Liver (tissue), 3 donors: ENCODE data around the gene PDE4D.

Experiments used
- EGR1 ChIP-seq, 2 donors: IDR thresholded peaks; 2 replicates each; pipeline ENCODE4 v1.6.1; 2016 to 2018; ENCODE audit warnings: antibody characterized with exemption in 2 of 2, low read depth in 2 of 2
- FOXA1 ChIP-seq: IDR thresholded peaks from 2 replicates; pipeline ENCODE4 v1.6.1; 2016; ENCODE audit warnings: antibody characterized with exemption
- HNF4A ChIP-seq, 2 donors: conservative IDR thresholded peaks; 2 replicates each; pipeline ENCODE4 v1.6.1; 2016; ENCODE audit warnings: antibody characterized with exemption in 2 of 2, mild to moderate bottlenecking in 2 of 2
- HNF4G ChIP-seq: IDR thresholded peaks from 2 replicates; pipeline ENCODE4 v1.6.1; 2016; ENCODE audit warnings: antibody characterized with exemption
- JUND ChIP-seq, 2 donors: IDR thresholded peaks; 2 replicates each; pipeline ENCODE4 v1.6.1; 2016; ENCODE audit warnings: antibody characterized with exemption in 2 of 2
- RAD21 ChIP-seq, 2 donors: IDR thresholded peaks; 2 replicates each; pipeline ENCODE4 v1.6.1; 2016; ENCODE audit warnings: antibody characterized with exemption in 2 of 2, mild to moderate bottlenecking in 2 of 2
- RXRA ChIP-seq, 2 donors: IDR thresholded peaks; 2 replicates each; pipeline ENCODE4 v1.6.1; 2017 to 2018; ENCODE audit warnings: antibody characterized with exemption in 2 of 2, mild to moderate bottlenecking in 1 of 2
- YY1 ChIP-seq: IDR thresholded peaks from 2 replicates; pipeline ENCODE4 v1.6.1; 2016; ENCODE audit warnings: antibody characterized with exemption, mild to moderate bottlenecking
- TF ChIP-seq, protein P1 (sequence below): fragments of 150-350 bp; IDR thresholded peaks from 2 replicates; pipeline ENCODE4 v1.5.1; 2017; ENCODE audit warnings: improper control_type of control experiment, low read depth, low read length; ENCODE audit not compliant: missing input control
- TF ChIP-seq, protein P2 (sequence below): IDR thresholded peaks from 2 replicates; pipeline ENCODE4 v1.6.1; 2016; ENCODE audit warnings: antibody characterized with exemption
- TF ChIP-seq, protein P3 (sequence below): IDR thresholded peaks from 2 replicates; pipeline ENCODE4 v1.6.1; 2016; ENCODE audit warnings: antibody characterized with exemption, mild to moderate bottlenecking
- TF ChIP-seq, protein P4 (sequence below): IDR thresholded peaks from 2 replicates; pipeline ENCODE4 v1.6.1; 2016; ENCODE audit warnings: antibody characterized with exemption
- TF ChIP-seq, protein P5 (sequence below): IDR thresholded peaks from 2 replicates; pipeline ENCODE4 v1.6.1; 2016; ENCODE audit warnings: antibody characterized with exemption
- donor health status: healthy.
- donor health status: healthy.

DNA sequence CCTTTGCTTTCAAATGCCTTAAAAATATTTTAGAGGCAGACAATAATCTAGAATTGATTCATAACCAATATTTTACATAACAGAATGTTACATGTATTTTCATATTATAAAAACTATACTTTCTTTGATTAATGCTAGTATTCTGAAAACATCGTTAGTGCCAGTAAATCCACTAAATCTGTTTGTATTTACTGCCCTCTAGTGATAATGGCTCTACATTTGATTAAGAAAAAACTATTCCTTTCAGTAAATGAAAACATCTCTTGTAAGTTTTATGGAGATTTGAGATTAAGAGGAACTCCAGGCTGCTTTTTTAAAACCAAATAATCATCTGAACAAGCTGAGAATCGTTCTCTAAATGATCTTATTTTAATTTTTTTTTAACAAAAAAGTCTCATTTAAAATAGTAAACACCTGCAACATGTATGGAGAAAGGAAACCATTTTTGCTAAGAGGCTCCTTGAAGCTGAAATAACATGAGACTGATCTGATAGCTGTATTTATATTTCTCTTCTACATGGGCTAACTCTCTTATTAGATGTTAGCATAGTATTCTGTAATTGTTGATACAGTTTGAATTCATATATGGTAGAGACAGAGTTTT, 886.0 kb downstream of the PDE4D start:
- TF ChIP-seq, protein P1, sequence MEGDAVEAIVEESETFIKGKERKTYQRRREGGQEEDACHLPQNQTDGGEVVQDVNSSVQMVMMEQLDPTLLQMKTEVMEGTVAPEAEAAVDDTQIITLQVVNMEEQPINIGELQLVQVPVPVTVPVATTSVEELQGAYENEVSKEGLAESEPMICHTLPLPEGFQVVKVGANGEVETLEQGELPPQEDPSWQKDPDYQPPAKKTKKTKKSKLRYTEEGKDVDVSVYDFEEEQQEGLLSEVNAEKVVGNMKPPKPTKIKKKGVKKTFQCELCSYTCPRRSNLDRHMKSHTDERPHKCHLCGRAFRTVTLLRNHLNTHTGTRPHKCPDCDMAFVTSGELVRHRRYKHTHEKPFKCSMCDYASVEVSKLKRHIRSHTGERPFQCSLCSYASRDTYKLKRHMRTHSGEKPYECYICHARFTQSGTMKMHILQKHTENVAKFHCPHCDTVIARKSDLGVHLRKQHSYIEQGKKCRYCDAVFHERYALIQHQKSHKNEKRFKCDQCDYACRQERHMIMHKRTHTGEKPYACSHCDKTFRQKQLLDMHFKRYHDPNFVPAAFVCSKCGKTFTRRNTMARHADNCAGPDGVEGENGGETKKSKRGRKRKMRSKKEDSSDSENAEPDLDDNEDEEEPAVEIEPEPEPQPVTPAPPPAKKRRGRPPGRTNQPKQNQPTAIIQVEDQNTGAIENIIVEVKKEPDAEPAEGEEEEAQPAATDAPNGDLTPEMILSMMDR, result peak; percentile 20
- no peak for TF ChIP-seq YY1
- TF ChIP-seq RXRA (IDR thresholded peaks at IDR 0.05), result no peak
- TF ChIP-seq EGR1 (IDR thresholded peaks at IDR 0.05; ENCODE audit: low read depth in 2 of 2), result no peak
- no peak for TF ChIP-seq HNF4G
- TF ChIP-seq RAD21 (IDR thresholded peaks at IDR 0.05), result peak; percentile 75 to 76
- TF ChIP-seq, protein P2, sequence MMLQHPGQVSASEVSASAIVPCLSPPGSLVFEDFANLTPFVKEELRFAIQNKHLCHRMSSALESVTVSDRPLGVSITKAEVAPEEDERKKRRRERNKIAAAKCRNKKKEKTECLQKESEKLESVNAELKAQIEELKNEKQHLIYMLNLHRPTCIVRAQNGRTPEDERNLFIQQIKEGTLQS, result no peak
- TF ChIP-seq, protein P3, sequence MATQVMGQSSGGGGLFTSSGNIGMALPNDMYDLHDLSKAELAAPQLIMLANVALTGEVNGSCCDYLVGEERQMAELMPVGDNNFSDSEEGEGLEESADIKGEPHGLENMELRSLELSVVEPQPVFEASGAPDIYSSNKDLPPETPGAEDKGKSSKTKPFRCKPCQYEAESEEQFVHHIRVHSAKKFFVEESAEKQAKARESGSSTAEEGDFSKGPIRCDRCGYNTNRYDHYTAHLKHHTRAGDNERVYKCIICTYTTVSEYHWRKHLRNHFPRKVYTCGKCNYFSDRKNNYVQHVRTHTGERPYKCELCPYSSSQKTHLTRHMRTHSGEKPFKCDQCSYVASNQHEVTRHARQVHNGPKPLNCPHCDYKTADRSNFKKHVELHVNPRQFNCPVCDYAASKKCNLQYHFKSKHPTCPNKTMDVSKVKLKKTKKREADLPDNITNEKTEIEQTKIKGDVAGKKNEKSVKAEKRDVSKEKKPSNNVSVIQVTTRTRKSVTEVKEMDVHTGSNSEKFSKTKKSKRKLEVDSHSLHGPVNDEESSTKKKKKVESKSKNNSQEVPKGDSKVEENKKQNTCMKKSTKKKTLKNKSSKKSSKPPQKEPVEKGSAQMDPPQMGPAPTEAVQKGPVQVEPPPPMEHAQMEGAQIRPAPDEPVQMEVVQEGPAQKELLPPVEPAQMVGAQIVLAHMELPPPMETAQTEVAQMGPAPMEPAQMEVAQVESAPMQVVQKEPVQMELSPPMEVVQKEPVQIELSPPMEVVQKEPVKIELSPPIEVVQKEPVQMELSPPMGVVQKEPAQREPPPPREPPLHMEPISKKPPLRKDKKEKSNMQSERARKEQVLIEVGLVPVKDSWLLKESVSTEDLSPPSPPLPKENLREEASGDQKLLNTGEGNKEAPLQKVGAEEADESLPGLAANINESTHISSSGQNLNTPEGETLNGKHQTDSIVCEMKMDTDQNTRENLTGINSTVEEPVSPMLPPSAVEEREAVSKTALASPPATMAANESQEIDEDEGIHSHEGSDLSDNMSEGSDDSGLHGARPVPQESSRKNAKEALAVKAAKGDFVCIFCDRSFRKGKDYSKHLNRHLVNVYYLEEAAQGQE, result no peak
- TF ChIP-seq, protein P4, sequence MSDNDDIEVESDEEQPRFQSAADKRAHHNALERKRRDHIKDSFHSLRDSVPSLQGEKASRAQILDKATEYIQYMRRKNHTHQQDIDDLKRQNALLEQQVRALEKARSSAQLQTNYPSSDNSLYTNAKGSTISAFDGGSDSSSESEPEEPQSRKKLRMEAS, result no peak
- no peak for TF ChIP-seq HNF4A (conservative IDR thresholded peaks at IDR 0.05)
- no peak for TF ChIP-seq JUND (IDR thresholded peaks at IDR 0.05)
- TF ChIP-seq FOXA1, result no peak
- TF ChIP-seq, protein P5, sequence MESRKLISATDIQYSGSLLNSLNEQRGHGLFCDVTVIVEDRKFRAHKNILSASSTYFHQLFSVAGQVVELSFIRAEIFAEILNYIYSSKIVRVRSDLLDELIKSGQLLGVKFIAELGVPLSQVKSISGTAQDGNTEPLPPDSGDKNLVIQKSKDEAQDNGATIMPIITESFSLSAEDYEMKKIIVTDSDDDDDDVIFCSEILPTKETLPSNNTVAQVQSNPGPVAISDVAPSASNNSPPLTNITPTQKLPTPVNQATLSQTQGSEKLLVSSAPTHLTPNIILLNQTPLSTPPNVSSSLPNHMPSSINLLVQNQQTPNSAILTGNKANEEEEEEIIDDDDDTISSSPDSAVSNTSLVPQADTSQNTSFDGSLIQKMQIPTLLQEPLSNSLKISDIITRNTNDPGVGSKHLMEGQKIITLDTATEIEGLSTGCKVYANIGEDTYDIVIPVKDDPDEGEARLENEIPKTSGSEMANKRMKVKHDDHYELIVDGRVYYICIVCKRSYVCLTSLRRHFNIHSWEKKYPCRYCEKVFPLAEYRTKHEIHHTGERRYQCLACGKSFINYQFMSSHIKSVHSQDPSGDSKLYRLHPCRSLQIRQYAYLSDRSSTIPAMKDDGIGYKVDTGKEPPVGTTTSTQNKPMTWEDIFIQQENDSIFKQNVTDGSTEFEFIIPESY, result no peak
